Measurements from ENCODE around the gene MUC6. TPM values are rescaled to one million over a fixed set of nuclear protein-coding genes. Genes with fewer than 3 reads are reported as not detected.

The MUC6 gene
- total RNA-seq, 1 experiment from 2014 or later, result 0.49 TPM

DNA sequence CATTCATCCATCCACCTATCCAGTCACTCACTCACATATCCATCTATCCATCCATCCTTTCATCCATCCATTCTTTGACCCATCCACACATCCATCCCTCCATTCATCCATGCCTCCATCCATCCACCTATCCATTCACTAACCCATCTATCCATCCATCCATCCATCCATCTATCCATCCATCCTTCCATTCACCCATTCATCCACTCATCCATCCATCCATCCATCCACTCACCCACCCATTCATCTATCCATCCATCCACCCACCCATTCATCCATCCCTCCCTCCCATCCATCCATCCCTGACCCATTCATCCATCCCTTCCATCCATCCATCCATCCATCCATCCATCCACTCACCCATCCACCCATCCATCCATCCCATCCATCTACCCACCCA lies 33.2 kb upstream of the MUC6 start:
- Histone ChIP-seq H3K27me3 (ENCODE audit: control insufficient read depth, insufficient read depth, low read length) (peaks cover 2% of the 10 kb centered on the region; the same call in 1 of the 2 replicates), H3K4me1 (ENCODE audit: control insufficient read depth, insufficient read depth, low read length) (peaks cover 25% of the 10 kb centered on the region), H3K36me3 (ENCODE audit: control insufficient read depth, insufficient read depth, low read length) (no peaks in the 10 kb centered on the region), H3K4me3 (ENCODE audit: low read depth in 2 of 2, low read length in 2 of 2) (no peak overlapping the region), H3K9me3 (ENCODE audit: control insufficient read depth, insufficient read depth, low read depth, low read length) (no peaks in the 10 kb centered on the region), H3K27ac (ENCODE audit: low read length) (no peak overlapping the region)
- no TSS peak for BruUV-seq (replicated peaks)
- no peak for ATAC-seq
- TF ChIP-seq, protein P1, sequence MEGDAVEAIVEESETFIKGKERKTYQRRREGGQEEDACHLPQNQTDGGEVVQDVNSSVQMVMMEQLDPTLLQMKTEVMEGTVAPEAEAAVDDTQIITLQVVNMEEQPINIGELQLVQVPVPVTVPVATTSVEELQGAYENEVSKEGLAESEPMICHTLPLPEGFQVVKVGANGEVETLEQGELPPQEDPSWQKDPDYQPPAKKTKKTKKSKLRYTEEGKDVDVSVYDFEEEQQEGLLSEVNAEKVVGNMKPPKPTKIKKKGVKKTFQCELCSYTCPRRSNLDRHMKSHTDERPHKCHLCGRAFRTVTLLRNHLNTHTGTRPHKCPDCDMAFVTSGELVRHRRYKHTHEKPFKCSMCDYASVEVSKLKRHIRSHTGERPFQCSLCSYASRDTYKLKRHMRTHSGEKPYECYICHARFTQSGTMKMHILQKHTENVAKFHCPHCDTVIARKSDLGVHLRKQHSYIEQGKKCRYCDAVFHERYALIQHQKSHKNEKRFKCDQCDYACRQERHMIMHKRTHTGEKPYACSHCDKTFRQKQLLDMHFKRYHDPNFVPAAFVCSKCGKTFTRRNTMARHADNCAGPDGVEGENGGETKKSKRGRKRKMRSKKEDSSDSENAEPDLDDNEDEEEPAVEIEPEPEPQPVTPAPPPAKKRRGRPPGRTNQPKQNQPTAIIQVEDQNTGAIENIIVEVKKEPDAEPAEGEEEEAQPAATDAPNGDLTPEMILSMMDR (IDR thresholded peaks at IDR 0.05), result no peak
- TF ChIP-seq SIN3A (IDR thresholded peaks at IDR 0.05; ENCODE audit: borderline replicate concordance, insufficient read depth, low read depth, low read length), result no peak
- no peak for TF ChIP-seq TCF7L2 (IDR thresholded peaks at IDR 0.05; ENCODE audit: low read depth, low read length)
- TF ChIP-seq, protein P2, sequence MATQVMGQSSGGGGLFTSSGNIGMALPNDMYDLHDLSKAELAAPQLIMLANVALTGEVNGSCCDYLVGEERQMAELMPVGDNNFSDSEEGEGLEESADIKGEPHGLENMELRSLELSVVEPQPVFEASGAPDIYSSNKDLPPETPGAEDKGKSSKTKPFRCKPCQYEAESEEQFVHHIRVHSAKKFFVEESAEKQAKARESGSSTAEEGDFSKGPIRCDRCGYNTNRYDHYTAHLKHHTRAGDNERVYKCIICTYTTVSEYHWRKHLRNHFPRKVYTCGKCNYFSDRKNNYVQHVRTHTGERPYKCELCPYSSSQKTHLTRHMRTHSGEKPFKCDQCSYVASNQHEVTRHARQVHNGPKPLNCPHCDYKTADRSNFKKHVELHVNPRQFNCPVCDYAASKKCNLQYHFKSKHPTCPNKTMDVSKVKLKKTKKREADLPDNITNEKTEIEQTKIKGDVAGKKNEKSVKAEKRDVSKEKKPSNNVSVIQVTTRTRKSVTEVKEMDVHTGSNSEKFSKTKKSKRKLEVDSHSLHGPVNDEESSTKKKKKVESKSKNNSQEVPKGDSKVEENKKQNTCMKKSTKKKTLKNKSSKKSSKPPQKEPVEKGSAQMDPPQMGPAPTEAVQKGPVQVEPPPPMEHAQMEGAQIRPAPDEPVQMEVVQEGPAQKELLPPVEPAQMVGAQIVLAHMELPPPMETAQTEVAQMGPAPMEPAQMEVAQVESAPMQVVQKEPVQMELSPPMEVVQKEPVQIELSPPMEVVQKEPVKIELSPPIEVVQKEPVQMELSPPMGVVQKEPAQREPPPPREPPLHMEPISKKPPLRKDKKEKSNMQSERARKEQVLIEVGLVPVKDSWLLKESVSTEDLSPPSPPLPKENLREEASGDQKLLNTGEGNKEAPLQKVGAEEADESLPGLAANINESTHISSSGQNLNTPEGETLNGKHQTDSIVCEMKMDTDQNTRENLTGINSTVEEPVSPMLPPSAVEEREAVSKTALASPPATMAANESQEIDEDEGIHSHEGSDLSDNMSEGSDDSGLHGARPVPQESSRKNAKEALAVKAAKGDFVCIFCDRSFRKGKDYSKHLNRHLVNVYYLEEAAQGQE (IDR thresholded peaks at IDR 0.05; ENCODE audit: insufficient read depth in 1 of 2, low read depth in 2 of 2, low read length in 1 of 2), result no peak
- TF ChIP-seq POLR2AphosphoS5 (IDR thresholded peaks at IDR 0.05; ENCODE audit: low read depth, low read length), result no peak
- ChIA-PET POLR2A (no interaction called here), CTCF (no interaction called here)
- intact Hi-C loops (cut with micrococcal nuclease; ENCODE audit: unreplicated experiment) (no loop called here), in situ Hi-C loops (cut with HindIII; ENCODE audit: low pct_unique_long_range_greater_than_20kb, low sequenced_read_pairs) (no loop called here)
- no peak for DNase-seq (ENCODE audit: low read depth, low spot score)

DNA sequence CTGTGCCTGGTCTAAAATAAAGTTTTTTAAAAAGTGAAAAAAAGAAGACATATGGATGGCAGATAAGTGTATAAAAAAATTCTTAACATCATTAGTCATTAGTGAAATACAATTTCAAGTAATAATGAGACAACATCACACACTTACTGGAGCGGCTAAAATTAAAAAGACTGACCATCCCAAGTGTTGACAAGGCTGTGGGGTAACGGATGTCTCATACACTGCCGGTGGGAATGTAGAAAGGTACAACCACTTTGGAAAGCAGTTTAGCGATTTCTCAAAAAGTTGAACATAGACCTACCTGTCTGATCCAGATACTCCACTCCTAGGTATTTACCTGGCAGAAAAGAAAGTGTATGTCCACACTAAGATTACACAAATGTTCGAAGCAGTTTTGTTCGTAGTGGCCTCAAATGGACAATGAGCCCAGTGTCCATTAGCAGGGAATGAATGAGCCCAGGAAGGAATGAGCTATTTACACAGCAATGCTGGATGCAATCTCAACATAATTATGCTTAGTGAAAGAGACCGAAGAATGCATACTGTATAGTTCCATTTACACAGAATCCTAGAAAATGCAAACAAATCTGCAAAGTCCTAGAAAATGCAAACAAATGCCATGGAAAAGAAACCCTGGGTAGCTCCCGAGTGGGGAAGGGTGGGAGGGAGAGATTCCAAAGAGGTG lies 31.4 kb upstream of the MUC6 start:
- no TSS peak for BruUV-seq (replicated peaks)
- POLR2A ChIA-PET, result no interaction called here
- TF ChIP-seq SIN3A (IDR thresholded peaks at IDR 0.05; ENCODE audit: borderline replicate concordance, insufficient read depth, low read depth, low read length) (no peak), TCF7L2 (IDR thresholded peaks at IDR 0.05; ENCODE audit: low read depth, low read length) (no peak), POLR2AphosphoS5 (IDR thresholded peaks at IDR 0.05; ENCODE audit: low read depth, low read length) (no peak)
- TF ChIP-seq, protein P2 (IDR thresholded peaks at IDR 0.05; ENCODE audit: insufficient read depth in 1 of 2, low read depth in 2 of 2, low read length in 1 of 2), result no peak
- TF ChIP-seq, protein P1 (IDR thresholded peaks at IDR 0.05), result no peak
- intact Hi-C loops (cut with micrococcal nuclease; ENCODE audit: unreplicated experiment), result no loop called here
- Histone ChIP-seq H3K4me1 (ENCODE audit: control insufficient read depth, insufficient read depth, low read length) (peaks cover 11% of the 10 kb centered on the region), H3K27me3 (ENCODE audit: control insufficient read depth, insufficient read depth, low read length) (peaks cover 5% of the 10 kb centered on the region; the same call in 1 of the 2 replicates), H3K9me3 (ENCODE audit: control insufficient read depth, insufficient read depth, low read depth, low read length) (no peaks in the 10 kb centered on the region), H3K27ac (ENCODE audit: low read length) (no peak overlapping the region), H3K4me3 (ENCODE audit: low read depth in 2 of 2, low read length in 2 of 2) (no peak overlapping the region), H3K36me3 (ENCODE audit: control insufficient read depth, insufficient read depth, low read length) (no peaks in the 10 kb centered on the region)
- no peak for ATAC-seq
- DNase-seq (ENCODE audit: low read depth, low spot score), result no peak
- in situ Hi-C loops (cut with HindIII; ENCODE audit: low pct_unique_long_range_greater_than_20kb, low sequenced_read_pairs), result no loop called here
- CTCF ChIA-PET, result interaction anchor here (0.6 to 0.7 kb wide), 2 partner anchors 16 to 169 kb away, joined by 7 read pairs; no protein-coding TSS in a partner anchor
